GM19025 (cell line): ENCODE measurements around the gene TMEM74B.

ENCODE experiments used
- ATAC-seq: cut with Tn5 transposase; IDR thresholded peaks from one replicate; pipeline ENCODE4 v1.9.1; 2021; ENCODE audit warnings: mild to moderate bottlenecking, low read depth, moderate library complexity; ENCODE audit not compliant: unreplicated experiment

Gene TMEM74B

GRCh38 chr20:1206366-1207148 is 21.8 kb upstream of the TMEM74B start:
- no peak for ATAC-seq

GRCh38 chr20:1205802-1206201 is 21.0 kb upstream of the TMEM74B start:
- no peak for ATAC-seq

GRCh38 chr20:1204576-1204975 is 19.8 kb upstream of the TMEM74B start:
- no peak for ATAC-seq

GRCh38 chr20:1204113-1204512 is 19.3 kb upstream of the TMEM74B start:
- no peak for ATAC-seq

- no peak for ATAC-seq
These were observed 18.8 kb upstream of the TMEM74B start for GRCh38 chr20:1203630-1204029.

GRCh38 chr20:1202762-1203504 is 18.2 kb upstream of the TMEM74B start, which contains the start of gene C20orf202:
Gene C20orf202 (plus strand): TSS chr20:1203454. CDS start chr20:1203586, 132 bp downstream.
- no peak for ATAC-seq

GRCh38 chr20:1199964-1200363 is 15.2 kb upstream of the TMEM74B start:
- ATAC-seq: no peak

GRCh38 chr20:1199212-1199873 is 14.6 kb upstream of the TMEM74B start:
- no peak for ATAC-seq

GRCh38 chr20:1198751-1199150 is 14.0 kb upstream of the TMEM74B start:
- ATAC-seq: no peak

GRCh38 chr20:1197801-1198200 is 13.0 kb upstream of the TMEM74B start:
- ATAC-seq: no peak

- no peak for ATAC-seq
These were observed 11.9 kb upstream of the TMEM74B start for GRCh38 chr20:1196634-1197033.

- ATAC-seq: no peak
These were observed 10.4 kb upstream of the TMEM74B start for GRCh38 chr20:1195226-1195625.

- ATAC-seq: no peak
These were observed 6.5 kb upstream of the TMEM74B start for GRCh38 chr20:1191299-1191698.

- no peak for ATAC-seq
These were observed 6.1 kb upstream of the TMEM74B start for GRCh38 chr20:1190847-1191246.

- ATAC-seq: no peak
These were observed 5.0 kb upstream of the TMEM74B start for GRCh38 chr20:1189827-1190226.

- ATAC-seq: no peak
These were observed 3.6 kb upstream of the TMEM74B start for GRCh38 chr20:1188347-1188746.

GRCh38 chr20:1187605-1188171 is 2.9 kb upstream of the TMEM74B start:
- ATAC-seq: no peak

GRCh38 chr20:1186367-1186991 is 1.7 kb upstream of the TMEM74B start:
- no peak for ATAC-seq

- ATAC-seq: no peak
These were observed 1.1 kb upstream of the TMEM74B start for GRCh38 chr20:1185790-1186334.

- ATAC-seq: no peak
These were observed 548 bp upstream of the TMEM74B start for GRCh38 chr20:1185316-1185741.
